Measurements from ENCODE around the gene TMEM63A. TPM values are rescaled to one million over a fixed set of nuclear protein-coding genes. Genes with fewer than 3 reads are reported as not detected.

TMEM63A gene
- total and polyA plus RNA-seq, 2 of the 13 experiments (the other 11 are each of a cell fraction or from before 2014, with no cell fraction given): 23.9 to 53.3 TPM

- TF ChIP-seq ZBTB44 (CRISPR knock-in tag; IDR thresholded peaks at IDR 0.05): no peak
- no peak for TF ChIP-seq JDP2 (CRISPR knock-in tag; IDR thresholded peaks at IDR 0.05; ENCODE audit: borderline replicate concordance)
- no peak; the same call in 1 of the 2 replicates for TF ChIP-seq ZNF263 (CRISPR knock-in tag; IDR thresholded peaks at IDR 0.05)
- TF ChIP-seq ZNF510 (CRISPR knock-in tag; IDR thresholded peaks at IDR 0.05; ENCODE audit: low read depth): no peak
- TF ChIP-seq ZNF746 (CRISPR knock-in tag; IDR thresholded peaks at IDR 0.05): peak; percentile 20; the same call in 1 of the 2 replicates
- TF ChIP-seq SOX5 (CRISPR knock-in tag; IDR thresholded peaks at IDR 0.05; ENCODE audit: borderline replicate concordance): no peak
- no peak for TF ChIP-seq ZNF138 (CRISPR knock-in tag; IDR thresholded peaks at IDR 0.05; ENCODE audit: low read depth)
- TF ChIP-seq ZNF136 (CRISPR knock-in tag; IDR thresholded peaks at IDR 0.05; ENCODE audit: low read depth): peak; percentile 71; the same call in 1 of the 2 replicates
- TF ChIP-seq ZNF18 (CRISPR knock-in tag; IDR thresholded peaks at IDR 0.05; ENCODE audit: insufficient replicate concordance): peak; percentile 79
- no peak for TF ChIP-seq CCAR2 (optimal IDR thresholded peaks at IDR 0.05; ENCODE audit: low read depth, low read length)
- TF ChIP-seq ZNF362 (CRISPR knock-in tag; IDR thresholded peaks at IDR 0.05; ENCODE audit: borderline replicate concordance): peak; percentile 32; the same call in 1 of the 2 replicates
- TF ChIP-seq NFYB (CRISPR knock-in tag; IDR thresholded peaks at IDR 0.05): peak; percentile 89
- TF ChIP-seq ATF1 (CRISPR knock-in tag; IDR thresholded peaks at IDR 0.05): no peak
- TF ChIP-seq NFKB2 (CRISPR knock-in tag; IDR thresholded peaks at IDR 0.05; ENCODE audit: borderline replicate concordance): peak; percentile 41; the same call in 1 of the 2 replicates
- TF ChIP-seq PAF1 (CRISPR knock-in tag; IDR thresholded peaks at IDR 0.05): no peak
- peak; percentile 70 for TF ChIP-seq ZNF124 (CRISPR knock-in tag; IDR thresholded peaks at IDR 0.05)
- TF ChIP-seq NCOA5 (CRISPR knock-in tag; IDR thresholded peaks at IDR 0.05): no peak
- TF ChIP-seq TARDBP (CRISPR knock-in tag; IDR thresholded peaks at IDR 0.05): no peak
- TF ChIP-seq ZNF562 (CRISPR knock-in tag; IDR thresholded peaks at IDR 0.05; ENCODE audit: borderline replicate concordance): no peak
These were observed 41.7 kb upstream of the TMEM63A start, which contains the start of gene PYCR2 (continued) for GRCh38 chr1:225923692-225924555.

Data from HepG2 (cell line).